Erythroblast (primary cell): Measurements from ENCODE around the gene FAM20B.

ENCODE experiments used
- GATA1 ChIP-seq: IDR thresholded peaks from 2 replicates; pipeline ENCODE4 v1.6.1; 2011; ENCODE audit warnings: low read depth, mild to moderate bottlenecking, control low read depth, low read length, moderate library complexity
- POLR2A ChIP-seq: IDR thresholded peaks from 2 replicates; pipeline ENCODE4 v1.6.1; 2011; ENCODE audit warnings: mild to moderate bottlenecking, low read length

DNA sequence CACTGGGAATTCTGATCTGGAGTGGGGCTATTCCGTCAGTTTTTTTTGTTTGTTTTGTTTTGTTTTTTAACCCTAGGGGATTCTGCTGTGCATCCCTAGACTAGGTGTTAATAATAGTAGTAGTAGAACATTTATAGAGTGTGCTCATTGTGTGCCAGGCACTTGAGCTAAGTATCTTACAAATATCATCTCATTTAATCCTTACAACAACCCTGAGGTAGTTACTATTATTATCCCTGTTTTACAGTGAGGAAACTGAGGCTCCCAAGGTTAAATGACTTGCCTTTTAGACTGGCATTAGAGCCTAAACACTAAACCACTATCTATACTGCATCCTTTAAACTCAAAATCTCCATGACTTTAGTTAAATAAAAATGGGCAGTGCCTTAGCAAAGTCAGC is 78.3 kb downstream of the FAM20B start:
- TF ChIP-seq POLR2A = no peak
- no peak for TF ChIP-seq GATA1
